Calu3 (cell line): ENCODE data around the gene LIPA. TPM values are rescaled to one million over a fixed set of nuclear protein-coding genes. Genes with fewer than 3 reads are reported as not detected.

Experiments used
- BruUV-seq: library from RNA; stranded (reverse); fragments of 400-500 nt; replicated peaks from 2 replicates; lab custom pipeline; 2021; lab: Mats Ljungman, UMichigan
- CTCF ChIA-PET: fragments of 300-600 bp; sonication (Branson Sonifier 250); formaldehyde crosslinking; loops from one replicate; lab custom pipeline; 2022; ENCODE audit warnings: antibody characterized with exemption; lab: Charles Lee
- DNase-seq: peaks from one replicate; pipeline ENCODE4 v3.0.0; 2022
- H3K27ac Mint-ChIP-seq: one replicate; pipeline ENCODE4 v1.8.0; 2022; ENCODE audit warnings: mixed read lengths; ENCODE audit not compliant: unreplicated experiment
- H3K27me3 Mint-ChIP-seq: one replicate; pipeline ENCODE4 v1.8.0; 2022; ENCODE audit warnings: mixed read lengths; ENCODE audit not compliant: unreplicated experiment
- H3K36me3 Mint-ChIP-seq: one replicate; pipeline ENCODE4 v1.8.0; 2022; ENCODE audit warnings: mild to moderate bottlenecking, moderate library complexity, mixed read lengths; ENCODE audit not compliant: insufficient read depth, unreplicated experiment
- H3K4me1 Mint-ChIP-seq: one replicate; pipeline ENCODE4 v1.8.0; 2022; ENCODE audit warnings: mild to moderate bottlenecking, low read depth, mixed read lengths; ENCODE audit not compliant: unreplicated experiment
- H3K4me3 Mint-ChIP-seq: one replicate; pipeline ENCODE4 v1.8.0; 2022; ENCODE audit warnings: mild to moderate bottlenecking, low read depth, moderate library complexity, mixed read lengths; ENCODE audit not compliant: unreplicated experiment
- H3K9me3 Mint-ChIP-seq: one replicate; pipeline ENCODE4 v1.8.0; 2022; ENCODE audit warnings: low read depth, mixed read lengths; ENCODE audit not compliant: unreplicated experiment
- CTCF ChIP-seq: fragments of 200-600 bp; IDR thresholded peaks from one replicate; pipeline ENCODE4 v1.8.0; 2022; ENCODE audit warnings: antibody characterized with exemption; ENCODE audit not compliant: unreplicated experiment
- intact Hi-C: fragments of 100-400 bp; cut with micrococcal nuclease; formaldehyde crosslinking; loops from one replicate; pipeline ENCODE4 v1.10.0; 2022; ENCODE audit not compliant: unreplicated experiment
- total RNA-seq: library from RNA; stranded (reverse); gene quantifications from 2 replicates; pipeline ENCODE4 v1.2.3, GENCODE V29; 2022

Gene LIPA
- total RNA-seq, 1 experiment from 2014 or later: 66.7 TPM

GRCh38 chr10:89224739-89225443 lies 26.7 kb downstream of the LIPA start:
- BruUV-seq: no TSS peak
- Mint-ChIP-seq H3K27ac (no peak overlapping the region), H3K9me3 (no peaks in the 10 kb centered on the region), H3K4me3 (no peak overlapping the region), H3K27me3 (no peaks in the 10 kb centered on the region), H3K36me3 (no peaks in the 10 kb centered on the region), H3K4me1 (no peaks in the 10 kb centered on the region)
- no peak for DNase-seq
- CTCF ChIA-PET: no interaction called here
- TF ChIP-seq CTCF: no peak
- intact Hi-C loops: no loop called here

- Mint-ChIP-seq H3K27me3 (no peaks in the 10 kb centered on the region), H3K9me3 (no peaks in the 10 kb centered on the region), H3K36me3 (no peaks in the 10 kb centered on the region), H3K4me1 (no peaks in the 10 kb centered on the region), H3K27ac (no peak overlapping the region), H3K4me3 (no peak overlapping the region)
- CTCF ChIA-PET: no interaction called here
- no peak for TF ChIP-seq CTCF
- BruUV-seq: no TSS peak
- intact Hi-C loops: no loop called here
- no peak for DNase-seq
These were observed 29.7 kb downstream of the LIPA start for GRCh38 chr10:89221919-89222318.

- CTCF ChIA-PET: interaction anchor here (1.0 kb wide), 1 partner anchor 11 kb away, joined by 3 read pairs; no protein-coding TSS in a partner anchor
- Mint-ChIP-seq H3K9me3 (no peaks in the 10 kb centered on the region), H3K4me3 (no peak overlapping the region), H3K36me3 (no peaks in the 10 kb centered on the region), H3K4me1 (no peaks in the 10 kb centered on the region), H3K27me3 (no peaks in the 10 kb centered on the region), H3K27ac (no peak overlapping the region)
- TF ChIP-seq CTCF: no peak
- no peak for DNase-seq
- intact Hi-C loops: loop anchor here (10.0 kb wide), 1 partner anchor 385 kb away; no protein-coding TSS in a partner anchor
- no TSS peak for BruUV-seq
These were observed 31.9 kb downstream of the LIPA start for GRCh38 chr10:89219513-89220218.

- H3K27me3 Mint-ChIP-seq: no peaks in the 10 kb centered on the region
- H3K4me3 Mint-ChIP-seq: no peak overlapping the region
- intact Hi-C loops: loop anchor here (1.0 to 10.0 kb wide), 3 partner anchors 172 to 383 kb away; no protein-coding TSS in a partner anchor
- no TSS peak for BruUV-seq
- no peaks in the 10 kb centered on the region for H3K36me3 Mint-ChIP-seq
- peak; percentile 47 for DNase-seq
- CTCF ChIA-PET: interaction anchor here (0.8 to 1.0 kb wide), 2 partner anchors 172 to 185 kb away, joined by 3 read pairs; no protein-coding TSS in a partner anchor
- peak; percentile 33 for TF ChIP-seq CTCF
- H3K9me3 Mint-ChIP-seq: no peaks in the 10 kb centered on the region
- H3K4me1 Mint-ChIP-seq: no peaks in the 10 kb centered on the region
- no peak overlapping the region for H3K27ac Mint-ChIP-seq
These were observed 34.3 kb downstream of the LIPA start for GRCh38 chr10:89217057-89217990.
